K562 (cell line): ENCODE data around the gene TMEM92. TPM values are rescaled to one million over a fixed set of nuclear protein-coding genes. Genes with fewer than 3 reads are reported as not detected.

Experiments
- ARID2 ChIP-seq: fragments of 450-650 bp; IDR thresholded peaks from 2 replicates; pipeline ENCODE4 v1.6.1; 2017; ENCODE audit warnings: antibody characterized with exemption, mild to moderate bottlenecking
- HDAC3 ChIP-seq: fragments of 450-650 bp; IDR thresholded peaks from 2 replicates; pipeline ENCODE4 v1.6.1; 2018; ENCODE audit warnings: borderline replicate concordance, mild to moderate bottlenecking, moderate library complexity; ENCODE audit not compliant: partially characterized antibody
- HMGN3 ChIP-seq: IDR thresholded peaks from 2 replicates; pipeline ENCODE4 v1.6.1; 2011; ENCODE audit warnings: borderline replicate concordance, low read depth, mild to moderate bottlenecking, mixed read lengths, low read length; ENCODE audit not compliant: insufficient read length; ENCODE audit errors: extremely low read depth
- KHSRP ChIP-seq: fragments of 450-650 bp; IDR thresholded peaks from 2 replicates; pipeline ENCODE4 v1.6.1; 2017
- NCOA4 ChIP-seq: fragments of 450-650 bp; IDR thresholded peaks from 2 replicates; pipeline ENCODE4 v1.6.1; 2018; ENCODE audit warnings: mild to moderate bottlenecking; ENCODE audit not compliant: partially characterized antibody
- RFX1 ChIP-seq: fragments of 450-650 bp; IDR thresholded peaks from 2 replicates; pipeline ENCODE4 v1.6.1; 2016; ENCODE audit warnings: mild to moderate bottlenecking, moderate library complexity
- SIN3B ChIP-seq: fragments of 450-650 bp; IDR thresholded peaks from 2 replicates; pipeline ENCODE4 v1.6.1; 2017; ENCODE audit warnings: low read depth, mild to moderate bottlenecking, moderate library complexity
- XRCC5 ChIP-seq: fragments of 200-400 bp; formaldehyde crosslinking; IDR thresholded peaks from 2 replicates; pipeline ENCODE4 v1.6.1; 2017; ENCODE audit warnings: low read depth, mild to moderate bottlenecking, low read length
- ZC3H4 ChIP-seq: sonication (generic); formaldehyde crosslinking; IDR thresholded peaks from 2 replicates; pipeline ENCODE4 v1.9.0; 2021; ENCODE audit warnings: missing genetic modification reagents, borderline replicate concordance
- ZEB2 ChIP-seq: fragments of 450-650 bp; IDR thresholded peaks from 2 replicates; pipeline ENCODE4 v1.6.1; 2016
- ZNF121 ChIP-seq: sonication (generic); formaldehyde crosslinking; conservative IDR thresholded peaks from 2 replicates; pipeline ENCODE4 v1.8.0; 2022; ENCODE audit warnings: missing genetic modification reagents
- ZZZ3 ChIP-seq: fragments of 450-650 bp; IDR thresholded peaks from 2 replicates; pipeline ENCODE4 v1.6.1; 2016; ENCODE audit warnings: antibody characterized with exemption, mild to moderate bottlenecking, moderate library complexity
- polyA plus RNA-seq, 8 experiments: library from polyadenylated mRNA; depleted of rRNA in 4 of 8; stranded (reverse) in 5 of 8; unstranded in 3 of 8; fragments of >200 nt; fragmentation: Nextera tagmentation in 2 of 8; fragmentation: Illumina TruSeq in 1 of 8; extraction: Ambion mirVana in 2 of 8; extraction: Trizol in 1 of 8; gene quantifications; 2 replicates each; pipeline versions ENCODE4 v1.2.1 to v1.2.3, GENCODE V29; 2011 to 2014; ENCODE audit warnings: inconsistent platforms in 1 of 8, missing spikeins in 1 of 8
- total RNA-seq, 7 experiments: library from RNA; depleted of rRNA in 6 of 7; stranded (reverse); fragments of >200 nt in 6 of 7; fragmentation: Illumina TruSeq in 2 of 7; extraction: Trizol in 2 of 7; gene quantifications; 2 replicates each; pipeline versions ENCODE4 v1.2.1 to v1.2.3, GENCODE V29; 2011 to 2021; ENCODE audit warnings: low replicate concordance in 1 of 7
- TF ChIP-seq, protein P1 (sequence below), 2 experiments: fragments of 450-650 bp; IDR thresholded peaks; 2 replicates each; pipeline ENCODE4 v1.6.1; 2018; ENCODE audit warnings: mild to moderate bottlenecking in 2 of 2, low read depth in 1 of 2; ENCODE audit not compliant: partially characterized antibody in 2 of 2
- TF ChIP-seq, protein P2 (sequence below): sonication (generic); formaldehyde crosslinking; IDR thresholded peaks from 2 replicates; pipeline ENCODE4 v1.8.0; 2023; ENCODE audit warnings: mild to moderate bottlenecking, missing genetic modification reagents
- TF ChIP-seq, protein P3 (sequence below): sonication (generic); formaldehyde crosslinking; IDR thresholded peaks from 2 replicates; pipeline ENCODE4 v1.5.0; 2020; ENCODE audit warnings: missing genetic modification reagents
- TF ChIP-seq, protein P4 (sequence below), 2 experiments: IDR thresholded peaks in 1 of 2; conservative IDR thresholded peaks in 1 of 2; 2 replicates each; pipeline ENCODE4 v1.6.1; 2016; ENCODE audit warnings: low read depth in 2 of 2, mild to moderate bottlenecking in 1 of 2, missing compliant biosample characterization in 1 of 2, missing genetic modification characterization in 1 of 2, moderate library complexity in 1 of 2
- TF ChIP-seq, protein P5 (sequence below): fragments of 250-450 bp; sonication (Bioruptor Pico); IDR thresholded peaks from 2 replicates; pipeline ENCODE4 v1.8.0; 2021; ENCODE audit warnings: moderate library complexity, mild to moderate bottlenecking, inconsistent platforms

The TMEM92 gene
- total and polyA plus RNA-seq, 9 of the 15 experiments (the other 6 are each of a cell fraction or from before 2014, with no cell fraction given): 0.14 to 2.1 (median 0.40) TPM

DNA sequence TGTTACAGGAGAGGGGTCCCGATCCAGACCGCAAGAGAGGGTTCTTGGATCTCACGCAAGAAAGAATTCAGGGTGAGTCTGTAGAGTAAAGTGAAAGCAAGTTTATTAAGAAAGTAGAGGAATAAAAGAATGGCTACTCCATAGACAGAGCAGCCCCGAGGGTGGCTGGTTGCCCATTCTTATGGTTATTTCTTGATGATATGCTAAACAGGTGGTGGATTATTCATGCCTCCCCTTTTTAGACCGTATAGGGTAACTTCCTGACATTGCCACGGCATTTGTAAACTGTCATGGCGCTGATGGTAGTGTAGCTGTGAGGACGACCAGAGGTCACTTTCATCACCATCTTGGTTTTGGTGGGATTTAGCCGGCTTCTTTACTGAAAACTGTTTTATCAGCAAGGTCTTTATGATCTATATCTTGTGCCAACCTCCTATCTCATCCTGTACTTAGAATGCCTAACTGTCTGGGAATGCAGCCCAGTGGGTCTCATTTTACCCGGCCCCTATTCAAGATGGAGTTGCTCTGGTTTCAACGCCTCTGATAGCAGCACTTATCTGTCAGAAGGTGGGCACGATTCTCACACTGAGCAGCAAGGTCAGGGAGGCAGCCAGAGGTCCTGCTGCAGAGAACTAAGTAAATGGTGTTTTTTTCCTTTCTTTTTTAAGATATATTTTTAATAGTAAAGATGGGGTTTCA is 45.2 kb downstream of the TMEM92 start (continued):
- TF ChIP-seq, protein P1, sequence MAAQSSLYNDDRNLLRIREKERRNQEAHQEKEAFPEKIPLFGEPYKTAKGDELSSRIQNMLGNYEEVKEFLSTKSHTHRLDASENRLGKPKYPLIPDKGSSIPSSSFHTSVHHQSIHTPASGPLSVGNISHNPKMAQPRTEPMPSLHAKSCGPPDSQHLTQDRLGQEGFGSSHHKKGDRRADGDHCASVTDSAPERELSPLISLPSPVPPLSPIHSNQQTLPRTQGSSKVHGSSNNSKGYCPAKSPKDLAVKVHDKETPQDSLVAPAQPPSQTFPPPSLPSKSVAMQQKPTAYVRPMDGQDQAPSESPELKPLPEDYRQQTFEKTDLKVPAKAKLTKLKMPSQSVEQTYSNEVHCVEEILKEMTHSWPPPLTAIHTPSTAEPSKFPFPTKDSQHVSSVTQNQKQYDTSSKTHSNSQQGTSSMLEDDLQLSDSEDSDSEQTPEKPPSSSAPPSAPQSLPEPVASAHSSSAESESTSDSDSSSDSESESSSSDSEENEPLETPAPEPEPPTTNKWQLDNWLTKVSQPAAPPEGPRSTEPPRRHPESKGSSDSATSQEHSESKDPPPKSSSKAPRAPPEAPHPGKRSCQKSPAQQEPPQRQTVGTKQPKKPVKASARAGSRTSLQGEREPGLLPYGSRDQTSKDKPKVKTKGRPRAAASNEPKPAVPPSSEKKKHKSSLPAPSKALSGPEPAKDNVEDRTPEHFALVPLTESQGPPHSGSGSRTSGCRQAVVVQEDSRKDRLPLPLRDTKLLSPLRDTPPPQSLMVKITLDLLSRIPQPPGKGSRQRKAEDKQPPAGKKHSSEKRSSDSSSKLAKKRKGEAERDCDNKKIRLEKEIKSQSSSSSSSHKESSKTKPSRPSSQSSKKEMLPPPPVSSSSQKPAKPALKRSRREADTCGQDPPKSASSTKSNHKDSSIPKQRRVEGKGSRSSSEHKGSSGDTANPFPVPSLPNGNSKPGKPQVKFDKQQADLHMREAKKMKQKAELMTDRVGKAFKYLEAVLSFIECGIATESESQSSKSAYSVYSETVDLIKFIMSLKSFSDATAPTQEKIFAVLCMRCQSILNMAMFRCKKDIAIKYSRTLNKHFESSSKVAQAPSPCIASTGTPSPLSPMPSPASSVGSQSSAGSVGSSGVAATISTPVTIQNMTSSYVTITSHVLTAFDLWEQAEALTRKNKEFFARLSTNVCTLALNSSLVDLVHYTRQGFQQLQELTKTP (IDR thresholded peaks at IDR 0.05; ENCODE audit: low read depth in 1 of 2, partially characterized antibody in 2 of 2): no peak
- TF ChIP-seq, protein P2, sequence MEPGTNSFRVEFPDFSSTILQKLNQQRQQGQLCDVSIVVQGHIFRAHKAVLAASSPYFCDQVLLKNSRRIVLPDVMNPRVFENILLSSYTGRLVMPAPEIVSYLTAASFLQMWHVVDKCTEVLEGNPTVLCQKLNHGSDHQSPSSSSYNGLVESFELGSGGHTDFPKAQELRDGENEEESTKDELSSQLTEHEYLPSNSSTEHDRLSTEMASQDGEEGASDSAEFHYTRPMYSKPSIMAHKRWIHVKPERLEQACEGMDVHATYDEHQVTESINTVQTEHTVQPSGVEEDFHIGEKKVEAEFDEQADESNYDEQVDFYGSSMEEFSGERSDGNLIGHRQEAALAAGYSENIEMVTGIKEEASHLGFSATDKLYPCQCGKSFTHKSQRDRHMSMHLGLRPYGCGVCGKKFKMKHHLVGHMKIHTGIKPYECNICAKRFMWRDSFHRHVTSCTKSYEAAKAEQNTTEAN (CRISPR knock-in tag): no peak
- TF ChIP-seq HDAC3 (no peak), SIN3B (no peak), KHSRP (no peak), ZZZ3 (no peak), XRCC5 (no peak), ARID2 (no peak), HMGN3 (no peak), RFX1 (no peak), NCOA4 (no peak), ZC3H4 (CRISPR knock-in tag) (no peak), ZNF121 (no peak), ZEB2 (no peak)
- TF ChIP-seq, protein P3, sequence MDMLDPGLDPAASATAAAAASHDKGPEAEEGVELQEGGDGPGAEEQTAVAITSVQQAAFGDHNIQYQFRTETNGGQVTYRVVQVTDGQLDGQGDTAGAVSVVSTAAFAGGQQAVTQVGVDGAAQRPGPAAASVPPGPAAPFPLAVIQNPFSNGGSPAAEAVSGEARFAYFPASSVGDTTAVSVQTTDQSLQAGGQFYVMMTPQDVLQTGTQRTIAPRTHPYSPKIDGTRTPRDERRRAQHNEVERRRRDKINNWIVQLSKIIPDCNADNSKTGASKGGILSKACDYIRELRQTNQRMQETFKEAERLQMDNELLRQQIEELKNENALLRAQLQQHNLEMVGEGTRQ (CRISPR knock-in tag): no peak
- TF ChIP-seq, protein P4, sequence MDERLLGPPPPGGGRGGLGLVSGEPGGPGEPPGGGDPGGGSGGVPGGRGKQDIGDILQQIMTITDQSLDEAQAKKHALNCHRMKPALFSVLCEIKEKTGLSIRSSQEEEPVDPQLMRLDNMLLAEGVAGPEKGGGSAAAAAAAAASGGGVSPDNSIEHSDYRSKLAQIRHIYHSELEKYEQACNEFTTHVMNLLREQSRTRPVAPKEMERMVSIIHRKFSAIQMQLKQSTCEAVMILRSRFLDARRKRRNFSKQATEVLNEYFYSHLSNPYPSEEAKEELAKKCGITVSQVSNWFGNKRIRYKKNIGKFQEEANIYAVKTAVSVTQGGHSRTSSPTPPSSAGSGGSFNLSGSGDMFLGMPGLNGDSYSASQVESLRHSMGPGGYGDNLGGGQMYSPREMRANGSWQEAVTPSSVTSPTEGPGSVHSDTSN (CRISPR knock-in tag; IDR thresholded peaks at IDR 0.05; ENCODE audit: low read depth): no peak
- TF ChIP-seq, protein P4 (tag; conservative IDR thresholded peaks at IDR 0.05; ENCODE audit: low read depth): peak; percentile 51
- TF ChIP-seq, protein P5, sequence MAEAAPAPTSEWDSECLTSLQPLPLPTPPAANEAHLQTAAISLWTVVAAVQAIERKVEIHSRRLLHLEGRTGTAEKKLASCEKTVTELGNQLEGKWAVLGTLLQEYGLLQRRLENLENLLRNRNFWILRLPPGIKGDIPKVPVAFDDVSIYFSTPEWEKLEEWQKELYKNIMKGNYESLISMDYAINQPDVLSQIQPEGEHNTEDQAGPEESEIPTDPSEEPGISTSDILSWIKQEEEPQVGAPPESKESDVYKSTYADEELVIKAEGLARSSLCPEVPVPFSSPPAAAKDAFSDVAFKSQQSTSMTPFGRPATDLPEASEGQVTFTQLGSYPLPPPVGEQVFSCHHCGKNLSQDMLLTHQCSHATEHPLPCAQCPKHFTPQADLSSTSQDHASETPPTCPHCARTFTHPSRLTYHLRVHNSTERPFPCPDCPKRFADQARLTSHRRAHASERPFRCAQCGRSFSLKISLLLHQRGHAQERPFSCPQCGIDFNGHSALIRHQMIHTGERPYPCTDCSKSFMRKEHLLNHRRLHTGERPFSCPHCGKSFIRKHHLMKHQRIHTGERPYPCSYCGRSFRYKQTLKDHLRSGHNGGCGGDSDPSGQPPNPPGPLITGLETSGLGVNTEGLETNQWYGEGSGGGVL (CRISPR knock-in tag): no peak
